Activated T-cell treated with anti-CD3 and anti-CD28 coated beads, Interleukin-2, amount 50 U/mL, for 24 hours (primary cell): ENCODE results near the gene EPB41L5.
"Not testable (repeated sequence)": the region's sequence is repeated elsewhere in the genome, so short reads cannot be mapped to it uniquely, and the experiment has no call there.

Experiments
- DNase-seq: peaks from one replicate; pipeline ENCODE4 v3.0.0-alpha.2; 2020
- H3K27ac Mint-ChIP-seq: 2 replicates; pipeline ENCODE4 v1.8.0; 2020; ENCODE audit warnings: mild to moderate bottlenecking, mixed read lengths
- H3K27me3 Mint-ChIP-seq: 2 replicates; pipeline ENCODE4 v1.8.0; 2020; ENCODE audit warnings: mixed read lengths
- H3K36me3 Mint-ChIP-seq: 2 replicates; pipeline ENCODE4 v1.8.0; 2020; ENCODE audit warnings: low read depth, mixed read lengths
- H3K4me1 Mint-ChIP-seq: 2 replicates; pipeline ENCODE4 v1.8.0; 2020; ENCODE audit warnings: low read depth, mixed read lengths
- H3K4me3 Mint-ChIP-seq: 2 replicates; pipeline ENCODE4 v1.8.0; 2020; ENCODE audit warnings: mild to moderate bottlenecking, moderate library complexity, mixed read lengths
- H3K9me3 Mint-ChIP-seq: 2 replicates; pipeline ENCODE4 v1.8.0; 2020; ENCODE audit warnings: mixed read lengths

EPB41L5 gene

GRCh38 chr2:120012771-120013596 is at the start of gene EPB41L5:
TSS of gene EPB41L5 (plus strand) at chr2:120013077. CDS start at chr2:120019085, 6,008 bp downstream.
- peak within 1 kb of the TSS; percentile 53 for H3K27ac Mint-ChIP-seq
- peak within 1 kb of the TSS; percentile 77 for H3K4me3 Mint-ChIP-seq
- H3K9me3 Mint-ChIP-seq, result no peaks in the 10 kb centered on the region
- peaks cover 2% of the 10 kb centered on the region for H3K27me3 Mint-ChIP-seq
- H3K4me1 Mint-ChIP-seq, result peaks cover 19% of the 10 kb centered on the region
- no peaks in the 10 kb centered on the region for H3K36me3 Mint-ChIP-seq
- peak; percentile 89 for DNase-seq

GRCh38 chr2:119981896-119982295 is 31.0 kb upstream of the EPB41L5 start:
- no peak for DNase-seq
- no peaks in the 10 kb centered on the region for H3K9me3 Mint-ChIP-seq
- H3K36me3 Mint-ChIP-seq, result peaks cover 9% of the 10 kb centered on the region
- no peaks in the 10 kb centered on the region for H3K27me3 Mint-ChIP-seq
- peaks cover 8% of the 10 kb centered on the region for H3K4me1 Mint-ChIP-seq
- H3K4me3 Mint-ChIP-seq, result no peak overlapping the region
- H3K27ac Mint-ChIP-seq, result no peak overlapping the region

GRCh38 chr2:119982506-119982905 is 30.4 kb upstream of the EPB41L5 start:
- Mint-ChIP-seq H3K36me3 (peaks cover 3% of the 10 kb centered on the region), H3K27me3 (no peaks in the 10 kb centered on the region), H3K9me3 (no peaks in the 10 kb centered on the region), H3K4me3 (no peak overlapping the region), H3K27ac (no peak overlapping the region), H3K4me1 (peaks cover 8% of the 10 kb centered on the region)
- DNase-seq, result no peak

GRCh38 chr2:119983108-119983507 is 29.8 kb upstream of the EPB41L5 start:
- Mint-ChIP-seq H3K4me3 (no peak overlapping the region), H3K27ac (no peak overlapping the region)

GRCh38 chr2:119996148-119996547 is 16.7 kb upstream of the EPB41L5 start:
- no peak overlapping the region for H3K4me3 Mint-ChIP-seq
- no peaks in the 10 kb centered on the region for H3K9me3 Mint-ChIP-seq
- no peak overlapping the region for H3K27ac Mint-ChIP-seq
- DNase-seq, result no peak
- no peaks in the 10 kb centered on the region for H3K36me3 Mint-ChIP-seq
- H3K27me3 Mint-ChIP-seq, result no peaks in the 10 kb centered on the region
- H3K4me1 Mint-ChIP-seq, result no peaks in the 10 kb centered on the region

More at GRCh38 chr2:119983108-119983507, 29.8 kb upstream of the EPB41L5 start:
- DNase-seq, result no peak
- Mint-ChIP-seq H3K4me1 (peaks cover 8% of the 10 kb centered on the region), H3K27me3 (no peaks in the 10 kb centered on the region), H3K9me3 (no peaks in the 10 kb centered on the region), H3K36me3 (peaks cover 3% of the 10 kb centered on the region)

- H3K27me3 Mint-ChIP-seq, H3K36me3 Mint-ChIP-seq, H3K9me3 Mint-ChIP-seq, H3K4me3 Mint-ChIP-seq, H3K4me1 Mint-ChIP-seq, DNase-seq, H3K27ac Mint-ChIP-seq: not testable (repeated sequence)
These were observed 15.7 kb upstream of the EPB41L5 start for GRCh38 chr2:119996896-119997891.

GRCh38 chr2:120001471-120001870 is 11.4 kb upstream of the EPB41L5 start:
- Mint-ChIP-seq H3K27me3 (no peaks in the 10 kb centered on the region), H3K4me3 (no peak overlapping the region), H3K36me3 (no peaks in the 10 kb centered on the region), H3K9me3 (no peaks in the 10 kb centered on the region), H3K27ac (no peak overlapping the region), H3K4me1 (peaks cover 2% of the 10 kb centered on the region)
- no peak for DNase-seq

- no peak for DNase-seq
- no peak overlapping the region for H3K27ac Mint-ChIP-seq
These were observed 8.6 kb upstream of the EPB41L5 start for GRCh38 chr2:120004254-120004653.

GRCh38 chr2:120005834-120006521 is 6.9 kb upstream of the EPB41L5 start:
- no peaks in the 10 kb centered on the region for H3K9me3 Mint-ChIP-seq
- DNase-seq, result no peak
- no peak overlapping the region for H3K27ac Mint-ChIP-seq
- no peaks in the 10 kb centered on the region for H3K36me3 Mint-ChIP-seq
- no peaks in the 10 kb centered on the region for H3K27me3 Mint-ChIP-seq
- peaks cover 2% of the 10 kb centered on the region for H3K4me1 Mint-ChIP-seq
- no peak overlapping the region for H3K4me3 Mint-ChIP-seq

More at GRCh38 chr2:120004254-120004653, 8.6 kb upstream of the EPB41L5 start:
- H3K4me1 Mint-ChIP-seq, result peaks cover 2% of the 10 kb centered on the region
- no peaks in the 10 kb centered on the region for H3K36me3 Mint-ChIP-seq
- no peaks in the 10 kb centered on the region for H3K9me3 Mint-ChIP-seq
- no peaks in the 10 kb centered on the region for H3K27me3 Mint-ChIP-seq
- H3K4me3 Mint-ChIP-seq, result no peak overlapping the region

GRCh38 chr2:120007851-120008250 is 5.0 kb upstream of the EPB41L5 start:
- H3K4me1 Mint-ChIP-seq, result peaks cover 8% of the 10 kb centered on the region
- H3K27me3 Mint-ChIP-seq, result peaks cover 2% of the 10 kb centered on the region
- no peak for DNase-seq
- H3K9me3 Mint-ChIP-seq, result no peaks in the 10 kb centered on the region
- H3K27ac Mint-ChIP-seq, result no peak overlapping the region
- H3K4me3 Mint-ChIP-seq, result no peak overlapping the region
- H3K36me3 Mint-ChIP-seq, result no peaks in the 10 kb centered on the region

- no peaks in the 10 kb centered on the region for H3K36me3 Mint-ChIP-seq
- H3K27me3 Mint-ChIP-seq, result peaks cover 2% of the 10 kb centered on the region
- no peaks in the 10 kb centered on the region for H3K9me3 Mint-ChIP-seq
- no peak for DNase-seq
- peak overlapping the region; percentile 77 for H3K4me3 Mint-ChIP-seq
- H3K4me1 Mint-ChIP-seq, result peaks cover 19% of the 10 kb centered on the region
- H3K27ac Mint-ChIP-seq, result peak overlapping the region; percentile 26
These were observed 514 bp upstream of the EPB41L5 start for GRCh38 chr2:120012363-120012762.

- no peaks in the 10 kb centered on the region for H3K36me3 Mint-ChIP-seq
- DNase-seq, result no peak
- H3K27me3 Mint-ChIP-seq, result peaks cover 2% of the 10 kb centered on the region
- no peaks in the 10 kb centered on the region for H3K9me3 Mint-ChIP-seq
- peaks cover 19% of the 10 kb centered on the region for H3K4me1 Mint-ChIP-seq
- H3K27ac Mint-ChIP-seq, result peak overlapping the region; percentile 53
- peak overlapping the region; percentile 77 for H3K4me3 Mint-ChIP-seq
These were observed 833 bp downstream of the EPB41L5 start for GRCh38 chr2:120013597-120014223.

- H3K36me3 Mint-ChIP-seq, result no peaks in the 10 kb centered on the region
- no peak overlapping the region for H3K27ac Mint-ChIP-seq
- H3K27me3 Mint-ChIP-seq, result peaks cover 2% of the 10 kb centered on the region
- H3K4me3 Mint-ChIP-seq, result peak overlapping the region; percentile 77
- H3K4me1 Mint-ChIP-seq, result peaks cover 19% of the 10 kb centered on the region
- DNase-seq, result no peak
- no peaks in the 10 kb centered on the region for H3K9me3 Mint-ChIP-seq
These were observed 1.5 kb downstream of the EPB41L5 start for GRCh38 chr2:120014226-120014980.
